ENCODE data around the gene CLTB. TPM values are rescaled to one million over a fixed set of nuclear protein-coding genes. Genes with fewer than 3 reads are reported as not detected.
A peak's percentile ranks its signal among the peaks of the same experiment; 100 is the strongest.

CLTB gene, protein sequence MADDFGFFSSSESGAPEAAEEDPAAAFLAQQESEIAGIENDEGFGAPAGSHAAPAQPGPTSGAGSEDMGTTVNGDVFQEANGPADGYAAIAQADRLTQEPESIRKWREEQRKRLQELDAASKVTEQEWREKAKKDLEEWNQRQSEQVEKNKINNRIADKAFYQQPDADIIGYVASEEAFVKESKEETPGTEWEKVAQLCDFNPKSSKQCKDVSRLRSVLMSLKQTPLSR
- 38.1 and 71.3 TPM in 2 replicates for total RNA-seq (ENCODE audit: low replicate concordance)
- long read RNA-seq, partial matches to known transcripts, result 0 of 1 reads
- long read RNA-seq, other reads (novel, unspliced or antisense), result 1 of 1 reads

DNA sequence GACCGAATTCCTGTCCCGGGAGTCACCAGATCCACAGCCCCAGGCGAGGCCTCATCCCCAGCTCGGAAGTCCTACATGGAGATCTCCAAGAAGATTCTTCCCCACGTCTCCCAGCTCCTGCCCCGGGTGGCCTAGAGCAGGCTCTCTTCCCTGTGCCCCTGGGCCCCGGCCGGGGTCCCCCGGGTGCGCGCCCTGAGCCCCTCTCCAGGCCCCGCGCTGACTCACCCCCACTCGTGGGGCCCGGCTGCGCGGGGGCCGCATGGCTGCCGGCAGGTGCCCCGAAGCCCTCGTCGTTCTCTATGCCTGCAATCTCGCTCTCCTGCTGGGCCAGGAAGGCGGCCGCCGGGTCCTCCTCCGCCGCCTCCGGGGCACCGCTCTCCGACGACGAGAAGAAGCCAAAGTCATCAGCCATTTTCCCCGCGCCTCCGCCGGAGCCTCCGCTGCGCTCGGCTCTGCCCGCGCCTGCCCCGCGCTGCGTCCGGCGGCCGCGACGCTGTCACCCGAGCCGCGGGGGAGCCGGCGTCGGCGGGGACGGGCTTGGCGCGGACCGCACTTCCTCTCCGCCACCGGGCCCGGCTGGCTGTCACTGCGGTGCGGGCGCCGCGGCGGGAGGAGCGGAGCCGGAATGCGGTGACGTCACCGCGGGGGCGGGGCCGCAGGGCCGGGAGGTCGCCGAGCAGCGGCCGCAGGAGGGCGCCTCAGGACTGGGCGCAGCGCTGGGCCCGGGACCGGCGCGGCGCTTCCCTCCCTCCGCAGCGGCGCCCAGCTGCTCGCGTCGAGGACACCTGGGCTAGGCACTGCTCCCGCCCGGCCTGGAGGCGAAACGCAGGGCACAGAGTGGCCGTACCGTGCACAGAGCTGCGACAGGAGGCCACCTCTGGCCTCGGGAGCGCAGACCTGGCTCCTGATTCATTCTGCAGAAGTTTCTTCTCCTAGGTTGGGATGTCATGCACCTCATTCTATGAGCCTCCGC lies at the start of gene CLTB:
CLTB (minus strand) TSS at position 588 of the 973 bp plus-strand sequence; CDS start at position 412, 176 bp downstream.
- Mint-ChIP-seq H3K4me1 (ENCODE audit: unreplicated experiment) (peaks cover 27% of the 10 kb centered on the region), H3K27me3 (peaks cover 9% of the 10 kb centered on the region), H3K36me3 (no peaks in the 10 kb centered on the region), H3K9me3 (no peaks in the 10 kb centered on the region), H3K27ac (peak within 1 kb of the TSS; percentile 88), H3K4me3 (peak within 1 kb of the TSS; percentile 86)
- DNase-seq (ENCODE audit: extremely low spot score, unreplicated experiment), result peak; percentile 87
- TF ChIP-seq, protein P1, sequence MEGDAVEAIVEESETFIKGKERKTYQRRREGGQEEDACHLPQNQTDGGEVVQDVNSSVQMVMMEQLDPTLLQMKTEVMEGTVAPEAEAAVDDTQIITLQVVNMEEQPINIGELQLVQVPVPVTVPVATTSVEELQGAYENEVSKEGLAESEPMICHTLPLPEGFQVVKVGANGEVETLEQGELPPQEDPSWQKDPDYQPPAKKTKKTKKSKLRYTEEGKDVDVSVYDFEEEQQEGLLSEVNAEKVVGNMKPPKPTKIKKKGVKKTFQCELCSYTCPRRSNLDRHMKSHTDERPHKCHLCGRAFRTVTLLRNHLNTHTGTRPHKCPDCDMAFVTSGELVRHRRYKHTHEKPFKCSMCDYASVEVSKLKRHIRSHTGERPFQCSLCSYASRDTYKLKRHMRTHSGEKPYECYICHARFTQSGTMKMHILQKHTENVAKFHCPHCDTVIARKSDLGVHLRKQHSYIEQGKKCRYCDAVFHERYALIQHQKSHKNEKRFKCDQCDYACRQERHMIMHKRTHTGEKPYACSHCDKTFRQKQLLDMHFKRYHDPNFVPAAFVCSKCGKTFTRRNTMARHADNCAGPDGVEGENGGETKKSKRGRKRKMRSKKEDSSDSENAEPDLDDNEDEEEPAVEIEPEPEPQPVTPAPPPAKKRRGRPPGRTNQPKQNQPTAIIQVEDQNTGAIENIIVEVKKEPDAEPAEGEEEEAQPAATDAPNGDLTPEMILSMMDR (conservative IDR thresholded peaks at IDR 0.05), result peak; percentile 77

DNA sequence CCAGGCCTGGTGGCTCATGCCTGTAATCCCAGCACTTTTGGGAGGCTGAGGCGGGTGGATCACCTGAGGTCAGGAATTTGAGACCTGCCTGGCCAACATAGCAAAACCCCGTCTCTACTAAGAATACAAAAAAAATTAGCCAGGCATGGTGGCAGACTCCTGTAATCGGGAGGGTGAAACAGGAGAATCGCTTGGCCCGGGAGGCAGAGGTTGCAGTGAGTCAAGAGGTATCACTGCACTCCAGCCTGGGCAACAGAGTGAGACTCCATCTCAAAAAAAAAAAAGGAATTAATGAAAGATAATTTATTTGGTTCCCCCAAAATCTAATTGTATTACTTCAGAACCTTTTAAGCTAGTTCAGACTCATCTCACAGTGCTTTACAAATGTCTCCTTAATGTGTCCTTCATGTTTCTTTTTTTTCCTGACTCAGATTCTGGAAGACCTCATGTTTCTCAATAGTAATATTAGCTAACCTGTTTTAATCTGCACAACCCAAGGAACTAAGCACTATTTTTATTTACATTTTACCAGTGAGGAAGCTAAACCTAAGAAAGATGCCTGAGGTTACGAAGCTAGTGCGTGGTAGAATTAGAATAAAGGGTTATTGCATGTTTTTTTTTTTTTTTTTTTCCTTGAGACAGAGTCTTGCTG lies 46.9 kb upstream of the CLTB start:
- TF ChIP-seq, protein P1 (conservative IDR thresholded peaks at IDR 0.05), result no peak
- no peak for DNase-seq (ENCODE audit: extremely low spot score, unreplicated experiment)
- Mint-ChIP-seq H3K27ac (no peak overlapping the region), H3K27me3 (no peaks in the 10 kb centered on the region), H3K9me3 (no peaks in the 10 kb centered on the region), H3K4me3 (no peak overlapping the region), H3K36me3 (peaks cover 26% of the 10 kb centered on the region), H3K4me1 (ENCODE audit: unreplicated experiment) (peaks cover 9% of the 10 kb centered on the region)

- Mint-ChIP-seq H3K9me3 (no peaks in the 10 kb centered on the region), H3K36me3 (peaks cover 24% of the 10 kb centered on the region), H3K27ac (no peak overlapping the region), H3K4me3 (no peak overlapping the region), H3K4me1 (ENCODE audit: unreplicated experiment) (peaks cover 4% of the 10 kb centered on the region), H3K27me3 (no peaks in the 10 kb centered on the region)
- TF ChIP-seq, protein P1 (conservative IDR thresholded peaks at IDR 0.05), result no peak
- DNase-seq (ENCODE audit: extremely low spot score, unreplicated experiment), result no peak
These were observed 45.0 kb upstream of the CLTB start for GRCh38 chr5:176461349-176461748.

GRCh38 chr5:176458904-176459561 lies 42.7 kb upstream of the CLTB start:
- DNase-seq (ENCODE audit: extremely low spot score, unreplicated experiment), result no peak
- no peak overlapping the region for H3K27ac Mint-ChIP-seq

More at GRCh38 chr5:176458904-176459561, 42.7 kb upstream of the CLTB start:
- Mint-ChIP-seq H3K4me1 (ENCODE audit: unreplicated experiment) (no peaks in the 10 kb centered on the region), H3K27me3 (no peaks in the 10 kb centered on the region), H3K36me3 (peaks cover 19% of the 10 kb centered on the region), H3K4me3 (no peak overlapping the region), H3K9me3 (no peaks in the 10 kb centered on the region)
- TF ChIP-seq, protein P1 (conservative IDR thresholded peaks at IDR 0.05), result no peak
